NCI-H2196 (cell line): ENCODE measurements around the gene ARHGAP26.
A peak's percentile ranks its signal among the peaks of the same experiment; 100 is the strongest.

Source experiments
- DNase-seq: peaks from one replicate; lab custom pipeline; 2025; ENCODE audit not compliant: unreplicated experiment; lab: John Stamatoyannopoulos, UW

The ARHGAP26 gene

DNA sequence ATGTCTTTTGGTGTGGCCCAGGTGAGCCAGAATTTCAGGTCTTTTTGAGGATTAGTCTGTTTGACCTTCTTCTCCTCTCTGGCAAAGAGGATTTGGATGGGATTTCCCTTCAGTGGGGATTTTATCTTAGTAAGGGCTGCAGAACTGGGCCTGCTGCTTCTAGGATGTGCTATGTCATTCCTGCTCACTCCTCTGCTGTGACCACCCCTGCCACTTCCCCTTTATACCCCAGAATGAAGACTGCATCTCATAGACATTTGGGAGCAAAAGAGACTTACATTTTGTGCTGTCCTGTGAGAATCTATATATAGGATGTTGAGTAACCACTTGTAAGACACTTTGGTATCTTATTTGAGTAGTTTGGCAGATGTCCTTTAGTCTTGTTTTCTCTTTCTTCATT is 76.2 kb downstream of the ARHGAP26 start:
- no peak for DNase-seq

DNA sequence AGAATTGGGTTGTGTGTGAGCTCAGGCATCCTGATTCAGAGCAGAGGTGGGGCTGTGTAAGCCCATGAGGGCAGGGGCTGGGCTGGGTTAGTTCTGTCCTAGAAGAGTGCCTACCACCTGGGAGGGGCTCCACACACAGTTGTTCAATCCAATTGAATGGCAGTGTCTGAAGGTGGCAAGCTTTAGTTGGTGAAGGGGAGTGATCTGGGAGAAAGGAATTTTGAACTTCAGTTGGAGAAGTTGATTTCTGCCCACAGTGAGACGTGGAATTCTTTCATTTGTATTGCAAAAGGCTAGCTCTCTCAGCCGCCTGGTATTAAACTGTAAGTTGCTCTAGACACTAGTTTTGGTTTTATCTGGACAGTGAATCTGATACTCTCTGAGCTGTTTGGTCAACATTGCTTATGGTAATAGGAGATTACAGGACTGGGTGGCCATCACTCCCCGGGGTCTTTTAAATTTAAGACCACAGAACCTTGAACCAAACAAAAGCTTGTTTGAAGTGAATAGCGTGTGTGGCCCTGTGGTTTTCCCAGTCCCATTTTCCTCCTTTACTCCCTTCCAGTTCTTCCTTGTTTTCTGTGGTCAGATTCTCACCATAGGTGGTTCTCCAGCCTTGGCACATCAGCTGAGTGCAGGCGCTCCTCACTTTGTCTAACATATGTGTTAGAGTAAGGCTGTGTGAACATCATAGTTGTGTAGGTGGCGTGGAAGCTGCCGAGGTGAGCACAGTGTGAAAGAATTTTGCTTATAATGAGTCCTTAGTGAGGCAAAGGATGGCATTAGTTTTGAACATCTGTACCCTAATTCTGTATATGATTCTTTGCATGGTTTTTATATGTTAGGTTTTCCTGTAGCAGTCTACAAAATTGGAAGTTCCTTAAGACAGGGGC is 78.0 kb downstream of the ARHGAP26 start:
- no peak for DNase-seq

DNA sequence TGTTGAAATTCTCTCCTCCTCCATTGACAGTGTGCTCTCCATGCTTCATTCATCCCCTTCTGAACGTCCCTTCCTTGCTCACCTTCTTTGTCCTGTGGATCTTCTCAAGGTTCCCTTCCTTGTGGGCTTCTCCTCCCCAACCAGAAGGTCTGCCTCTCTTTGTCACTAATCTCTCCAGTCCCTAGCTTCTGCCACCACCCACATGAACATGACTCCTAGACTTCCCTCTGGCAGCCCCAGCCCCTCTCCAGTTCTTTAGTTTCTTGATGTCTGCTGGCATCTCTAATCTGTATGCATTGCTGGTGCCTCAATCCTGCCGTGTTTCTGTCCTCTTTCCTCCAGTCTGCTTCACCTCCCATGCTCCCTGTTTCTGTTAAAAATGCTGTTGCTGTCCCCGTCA is 79.3 kb downstream of the ARHGAP26 start:
- no peak for DNase-seq

DNA sequence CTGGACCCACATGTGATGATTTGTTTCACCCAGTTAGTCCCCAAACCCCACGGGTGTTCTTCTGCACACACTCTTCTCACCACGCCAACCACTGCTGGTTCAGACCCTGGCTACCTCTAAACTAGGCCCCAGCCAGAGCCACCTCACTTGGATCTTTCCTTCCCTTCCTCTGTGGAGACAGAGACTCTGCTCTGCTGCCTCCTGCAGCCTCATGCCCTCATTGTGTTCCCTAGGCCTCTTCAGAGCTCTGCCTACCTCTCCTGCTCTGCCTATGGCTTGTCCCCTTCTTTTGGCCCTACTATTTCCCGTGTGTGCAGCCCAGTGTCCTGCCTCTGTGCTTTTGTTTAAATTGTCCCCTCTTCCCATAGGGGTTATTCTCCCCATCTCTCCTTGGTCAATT is 79.7 kb downstream of the ARHGAP26 start:
- no peak for DNase-seq

DNA sequence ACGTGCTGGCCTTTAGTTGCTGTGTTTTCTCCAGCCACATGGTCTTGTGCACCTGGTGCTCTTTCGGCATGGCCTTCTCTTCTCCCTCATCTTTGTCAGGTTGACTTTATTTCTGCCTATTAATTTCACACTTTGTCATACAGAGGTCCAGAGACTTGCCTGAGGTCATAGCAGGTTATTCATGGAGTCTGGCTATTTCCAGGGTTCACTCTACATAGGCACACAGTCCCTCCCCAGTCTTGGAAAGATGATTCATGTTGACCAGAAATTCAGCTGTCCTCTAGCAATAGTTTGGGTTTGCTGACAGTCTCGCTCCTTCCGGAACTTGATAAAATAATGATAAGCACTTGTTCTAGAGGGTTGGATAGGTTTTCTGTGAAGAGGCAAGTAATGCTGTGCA is 81.6 kb downstream of the ARHGAP26 start:
- no peak for DNase-seq

DNA sequence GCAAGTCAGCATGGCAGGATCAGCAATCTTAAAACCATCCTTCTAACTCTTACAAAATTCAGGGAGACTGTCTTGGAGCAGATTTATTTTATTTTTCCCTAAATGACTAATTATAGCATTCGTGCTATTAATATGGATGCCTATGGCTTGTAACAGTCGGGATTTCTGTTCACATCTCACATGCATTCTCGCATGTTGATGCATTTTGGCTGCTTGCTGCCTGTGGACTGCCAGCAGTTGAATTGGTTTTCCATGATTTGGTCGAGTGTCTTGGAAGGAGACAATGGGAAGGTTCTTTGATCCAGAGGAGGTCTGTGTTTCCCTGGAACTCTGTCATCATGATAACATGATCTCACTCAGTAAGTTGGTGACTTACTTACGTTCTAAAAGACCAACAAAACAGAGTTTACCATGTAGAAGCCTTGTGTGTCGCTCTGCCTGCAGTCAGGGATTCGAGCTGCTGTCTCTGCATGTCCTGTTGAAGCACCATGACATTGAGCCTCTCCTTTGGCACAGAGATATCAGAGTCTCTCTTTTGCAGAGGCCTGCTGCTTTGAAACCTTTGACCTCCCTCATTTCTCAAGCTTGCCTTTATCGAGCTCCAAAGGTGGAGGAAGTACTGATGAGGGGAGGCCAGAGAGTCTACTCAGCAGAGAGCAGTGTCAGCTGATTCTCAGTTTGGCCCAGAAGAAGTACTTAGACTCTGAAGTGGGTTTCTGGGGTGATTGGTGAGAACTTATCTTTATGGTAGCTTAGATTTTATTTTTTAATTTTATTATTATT is 82.4 kb downstream of the ARHGAP26 start:
- no peak for DNase-seq

DNA sequence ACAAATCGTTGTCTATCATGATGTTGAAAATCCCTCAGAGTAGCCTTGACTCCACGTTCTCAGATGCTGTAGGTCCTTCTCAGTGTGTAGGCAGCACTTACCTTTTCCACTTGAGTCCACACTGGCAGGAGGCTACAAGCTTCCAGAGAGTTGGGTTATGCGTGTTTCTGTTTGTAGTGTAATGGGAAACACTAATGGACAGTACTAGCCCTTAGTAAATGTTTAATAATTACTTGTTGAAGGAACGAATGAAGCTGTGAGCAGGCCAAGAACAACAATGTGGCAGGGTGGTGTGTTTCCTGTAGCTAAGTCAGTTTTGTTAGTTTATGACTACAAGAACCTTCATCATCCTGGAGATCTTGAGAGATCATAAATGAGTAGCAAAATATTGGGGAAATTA is 83.5 kb downstream of the ARHGAP26 start:
- no peak for DNase-seq

DNA sequence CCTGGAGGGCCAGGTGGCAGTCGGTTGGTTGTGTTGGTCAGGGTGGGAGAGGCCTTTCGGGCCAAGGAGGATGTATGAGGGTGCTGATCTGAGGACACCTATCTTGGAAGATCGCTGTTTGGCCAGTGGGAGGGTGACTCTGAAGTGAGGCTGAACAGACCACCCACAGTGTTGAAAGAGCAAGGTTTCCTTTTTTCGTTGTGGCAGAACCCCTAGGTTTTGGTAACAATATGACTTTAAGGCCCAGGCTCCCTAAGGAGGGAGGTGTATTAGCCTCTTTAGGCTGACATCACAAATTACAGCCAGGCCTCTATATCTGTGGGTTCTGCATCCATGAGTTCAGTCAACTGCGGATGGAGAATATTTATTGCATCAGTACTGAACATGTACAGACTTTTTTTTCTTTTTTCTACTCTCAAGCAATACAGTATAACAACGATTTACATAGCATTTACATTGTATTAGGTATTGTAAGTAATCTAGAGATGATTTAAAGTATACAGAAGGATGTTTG is 86.1 kb downstream of the ARHGAP26 start:
- DNase-seq, result no peak

DNA sequence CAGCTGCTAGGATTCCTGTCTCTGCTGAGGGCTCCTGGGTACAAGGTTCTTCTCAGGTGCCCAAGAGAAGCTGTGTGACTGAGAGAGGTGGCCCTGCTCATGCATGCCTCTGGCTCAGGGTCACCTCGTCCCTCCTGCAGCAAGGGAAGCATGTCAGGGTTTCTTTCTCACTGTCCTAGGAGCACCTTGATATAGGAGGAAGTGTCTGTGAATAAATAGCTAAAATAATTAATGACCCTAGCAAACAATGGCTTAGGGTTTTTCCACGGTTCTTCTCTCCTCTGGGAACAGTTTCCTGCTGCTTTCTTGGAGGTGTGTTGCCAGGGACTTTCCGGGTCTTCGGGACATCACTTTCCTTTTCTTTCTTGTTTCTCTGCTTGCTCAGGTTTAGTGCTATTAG is 87.2 kb downstream of the ARHGAP26 start:
- no peak for DNase-seq

DNA sequence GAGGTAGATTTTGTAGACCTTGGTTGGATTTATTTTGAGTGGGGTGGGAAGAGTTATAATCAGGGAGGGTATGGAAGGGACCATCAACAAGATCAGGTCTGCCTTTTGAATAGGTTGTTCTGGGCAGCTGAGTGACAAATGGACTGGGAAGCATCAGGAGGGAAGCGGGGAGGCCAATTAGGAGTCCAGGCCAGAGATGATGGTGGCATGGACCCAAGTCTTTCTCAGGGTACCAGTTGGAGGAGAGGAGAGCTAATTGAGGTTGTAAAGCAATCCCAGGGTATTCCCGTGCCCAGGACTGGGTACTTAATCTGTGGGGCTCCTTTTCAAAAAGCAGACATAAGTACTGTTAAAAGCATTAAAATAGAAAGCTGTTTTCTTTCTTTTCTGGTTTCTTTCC is 88.9 kb downstream of the ARHGAP26 start:
- DNase-seq, result no peak

DNA sequence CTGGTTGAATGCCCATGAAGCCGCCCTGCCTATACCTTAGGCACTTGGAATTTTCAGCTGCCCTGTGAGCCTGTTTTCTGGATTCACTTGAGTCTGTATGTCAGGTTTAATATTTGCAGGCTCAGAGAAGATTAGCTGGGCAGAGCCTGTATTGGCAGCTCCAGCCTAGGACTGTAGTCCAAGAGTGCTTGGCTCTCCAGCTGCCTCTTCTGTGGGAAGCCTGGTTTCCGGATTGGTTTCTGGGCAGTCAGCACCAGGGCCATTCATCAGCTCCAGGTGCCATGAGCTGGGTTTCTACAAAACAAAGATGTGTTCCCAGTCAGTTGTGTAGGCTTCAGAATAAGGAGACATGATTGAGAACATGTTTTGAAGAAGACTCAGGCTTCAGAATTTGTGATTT is 90.1 kb downstream of the ARHGAP26 start:
- DNase-seq, result no peak

DNA sequence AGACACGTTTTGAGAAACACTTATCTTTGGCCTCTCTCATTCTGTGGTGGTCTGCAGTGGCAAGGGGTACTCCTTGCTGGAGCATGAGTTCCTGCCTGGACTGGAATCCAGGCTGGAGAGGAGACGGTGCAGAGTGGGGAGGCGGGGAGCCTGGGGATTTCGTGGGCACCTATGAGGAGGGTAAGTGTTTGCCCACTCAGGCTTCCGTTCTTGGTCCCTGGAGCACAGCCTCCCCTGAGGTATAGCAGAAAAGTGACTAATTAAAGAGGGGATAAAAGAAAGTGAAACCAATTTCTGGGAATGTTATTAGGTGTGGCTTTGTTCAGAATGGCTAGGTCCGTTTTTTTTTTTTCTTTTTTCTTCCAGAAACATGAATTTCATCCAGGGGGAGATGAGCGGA is 90.8 kb downstream of the ARHGAP26 start:
- DNase-seq, result no peak

DNA sequence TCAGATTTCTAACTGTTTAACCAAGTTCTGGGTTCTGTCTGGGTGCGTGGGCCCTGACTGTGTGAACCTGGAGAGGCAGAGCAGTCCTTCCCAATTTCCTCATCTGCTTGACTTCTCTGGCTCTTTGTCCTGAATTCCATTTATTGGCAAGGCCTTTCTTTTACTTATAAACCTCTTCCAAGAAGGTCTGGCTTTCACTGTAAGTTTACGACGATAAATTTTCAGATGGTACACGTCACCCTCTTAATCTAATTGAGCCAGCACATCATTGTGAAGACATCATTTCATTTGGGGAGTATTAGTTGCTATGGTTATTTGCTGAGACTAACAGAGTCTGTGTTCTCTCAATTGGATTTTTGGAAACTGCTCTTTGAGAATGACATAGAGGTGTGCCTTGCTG is 92.4 kb downstream of the ARHGAP26 start:
- no peak for DNase-seq

DNA sequence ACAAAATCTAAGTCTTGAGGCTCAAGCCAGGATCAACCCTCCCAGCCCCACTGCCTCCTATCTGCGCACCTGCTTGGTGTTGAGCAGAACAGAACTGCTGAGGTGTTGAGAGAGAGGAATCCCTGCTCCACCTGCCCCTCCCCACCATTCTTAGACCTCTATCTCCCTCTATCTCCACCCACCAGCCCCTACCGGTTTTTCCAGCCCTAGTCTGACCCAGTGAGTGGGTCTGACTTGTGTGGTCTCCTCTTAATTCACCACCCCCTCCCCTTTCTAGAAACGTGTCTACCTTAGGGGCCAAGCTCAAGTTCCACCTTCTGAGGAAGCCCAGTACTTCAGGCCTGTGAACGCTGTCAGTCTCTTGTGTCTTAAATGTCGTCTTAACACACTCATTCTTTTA is 93.7 kb downstream of the ARHGAP26 start:
- no peak for DNase-seq

DNA sequence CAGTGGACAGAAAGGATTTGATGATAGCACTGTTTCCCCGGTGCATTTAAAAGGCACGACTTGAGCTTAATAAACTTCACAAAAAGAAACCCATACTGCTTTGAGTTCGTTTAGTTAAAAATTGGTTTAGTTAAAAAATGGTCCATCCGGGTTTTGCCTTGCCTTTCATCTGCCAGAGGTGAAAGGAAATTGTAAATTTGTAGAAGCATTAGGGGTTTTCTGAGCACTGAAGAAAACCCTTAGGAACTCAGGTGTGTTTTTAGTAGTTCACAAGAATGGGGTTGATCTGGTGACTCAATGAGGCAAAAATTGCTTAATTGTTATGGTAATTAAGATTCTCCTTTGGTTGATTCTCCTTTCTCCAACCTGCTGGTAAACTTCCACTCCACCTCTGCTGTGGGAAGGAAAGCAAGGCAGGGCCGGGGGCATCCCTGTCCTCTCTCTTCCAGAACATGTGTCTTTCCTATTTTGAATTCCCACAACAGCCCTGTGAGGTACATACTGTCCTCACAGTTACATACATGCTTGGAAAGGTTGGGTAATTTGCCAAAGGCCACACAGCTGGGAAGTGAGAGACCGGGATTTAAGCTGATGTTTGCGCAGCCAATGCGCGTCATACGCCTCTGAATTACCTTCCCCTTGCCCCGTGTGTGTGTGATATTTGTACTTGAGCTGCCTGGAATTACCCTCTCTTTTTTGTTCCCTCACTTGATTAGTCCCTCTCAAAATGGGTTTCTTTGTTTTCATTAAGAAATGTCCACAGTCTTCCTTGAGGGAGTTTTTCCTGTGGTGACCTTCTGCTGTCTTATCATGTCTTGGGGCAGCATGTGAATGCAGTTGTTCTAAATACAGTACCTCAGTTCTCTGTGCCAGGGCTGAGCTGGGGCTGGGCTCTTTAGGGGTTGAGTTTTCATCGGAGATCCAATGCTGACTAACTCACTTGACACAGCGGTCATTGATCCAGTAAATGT is 94.4 kb downstream of the ARHGAP26 start:
- DNase-seq, result no peak

DNA sequence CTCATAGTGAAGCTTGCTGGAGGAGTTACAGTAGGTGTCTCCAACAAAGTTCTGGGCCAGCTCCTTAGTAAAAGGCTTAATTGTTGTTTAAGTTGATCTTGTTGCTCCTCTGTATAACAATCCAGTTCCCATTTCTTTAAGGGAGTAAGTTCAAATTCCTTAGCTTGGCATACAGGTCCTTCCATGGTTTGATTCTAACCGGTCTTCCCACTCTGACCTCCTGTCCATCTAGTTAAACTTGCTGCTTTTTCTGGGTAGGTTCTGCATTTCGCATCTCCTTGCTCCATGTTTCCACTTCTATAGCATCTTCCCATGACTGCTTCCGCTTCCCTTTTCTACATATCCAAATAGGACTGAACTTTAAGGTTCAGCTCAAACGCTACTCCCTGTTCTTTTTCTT is 95.5 kb downstream of the ARHGAP26 start:
- DNase-seq, result no peak

DNA sequence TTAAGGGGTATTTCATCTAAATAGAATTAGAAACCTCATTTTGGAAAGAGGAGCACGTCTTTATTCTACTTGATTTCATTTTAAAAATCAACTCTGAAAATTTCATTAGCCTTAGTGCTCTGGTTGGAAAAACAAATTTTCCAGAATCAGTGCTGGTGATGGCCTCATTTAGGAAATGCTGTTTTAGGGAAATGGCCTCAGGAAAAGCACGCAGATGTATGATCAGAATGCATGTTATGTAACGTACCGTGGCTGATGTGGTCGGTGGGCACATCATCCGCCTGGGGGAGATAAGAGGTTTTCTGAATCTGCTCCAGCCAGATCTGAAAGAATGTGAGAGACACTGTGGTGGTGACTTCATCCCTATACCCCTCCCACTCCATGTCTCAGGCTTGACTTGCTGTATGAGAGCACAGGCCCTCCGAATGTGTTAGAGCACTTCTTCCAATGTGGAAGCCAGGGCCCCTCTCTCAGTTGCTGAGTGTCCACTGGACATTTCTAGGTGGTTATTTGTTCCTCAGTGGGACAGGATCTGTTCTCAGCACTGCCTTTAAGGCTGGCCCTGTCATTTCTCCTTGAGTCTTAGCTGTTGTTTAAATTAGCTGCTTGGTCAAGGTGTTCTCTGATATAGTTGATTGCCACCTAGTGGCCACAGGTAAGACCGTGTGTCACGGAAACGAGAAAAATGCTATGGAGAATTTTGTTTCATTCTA is 96.5 kb downstream of the ARHGAP26 start:
- DNase-seq, result peak; percentile 72

DNA sequence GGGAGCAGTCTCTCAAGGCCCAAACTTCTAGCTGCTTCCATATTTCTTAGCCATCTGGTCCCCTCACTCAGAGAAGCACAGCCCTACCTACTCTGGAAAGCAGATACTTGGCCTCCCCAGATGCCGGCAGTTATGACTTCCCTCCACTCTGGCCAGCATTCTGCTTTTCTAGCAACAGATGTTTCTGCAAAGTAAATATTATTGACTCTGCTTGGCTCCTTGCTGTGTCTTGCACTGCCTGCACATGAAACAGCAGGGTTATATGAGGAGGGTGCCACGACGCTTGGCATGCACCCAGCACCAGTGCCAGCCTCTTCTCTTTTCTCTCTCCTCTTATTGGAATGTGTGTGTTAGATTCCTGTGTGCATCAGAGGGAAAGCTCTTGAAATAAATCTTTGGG is 99.7 kb downstream of the ARHGAP26 start:
- peak; percentile 45 for DNase-seq

DNA sequence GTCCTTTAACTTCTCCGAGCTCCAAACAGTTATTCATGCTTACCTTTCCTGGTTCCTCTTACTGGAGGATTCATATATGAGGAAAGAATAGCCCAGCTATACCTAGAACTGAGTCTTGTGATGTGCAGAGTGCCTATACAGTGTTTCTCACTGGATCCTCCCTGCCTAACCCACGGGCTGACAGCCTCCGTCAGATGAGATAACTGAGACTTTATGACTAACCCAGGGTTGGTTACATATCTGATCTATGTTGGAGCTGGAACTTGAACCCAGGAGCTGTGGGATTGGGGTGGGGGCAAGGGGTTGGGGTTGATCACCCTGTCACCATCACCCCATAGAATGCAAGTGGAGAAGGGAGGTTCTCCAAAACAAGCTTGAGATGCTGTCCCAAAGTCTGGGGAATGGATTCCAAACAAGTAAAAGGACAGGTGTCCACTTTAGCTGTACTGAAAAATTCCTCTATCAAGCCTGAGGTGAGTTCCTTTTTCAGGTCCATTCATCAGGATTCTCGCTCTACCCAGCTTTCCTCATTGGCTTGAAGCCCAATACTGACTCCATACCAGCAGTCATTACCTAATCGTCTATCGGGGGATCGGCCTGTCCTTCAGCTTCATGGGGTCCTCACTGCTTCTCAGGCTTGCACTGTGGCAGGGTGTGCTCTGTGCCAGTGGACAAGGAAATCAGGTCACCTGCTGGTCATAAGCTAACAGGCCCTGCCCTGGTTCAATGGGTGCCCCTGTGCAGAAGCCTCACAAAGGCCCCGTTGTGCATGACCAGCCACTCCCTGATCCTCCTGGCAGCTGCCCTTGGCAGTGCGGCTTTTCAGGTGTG is 100.6 kb downstream of the ARHGAP26 start:
- DNase-seq, result peak; percentile 74
